HK-2 (cell line): ENCODE data around the gene IGFLR1.

ENCODE experiments used
- DNase-seq: peaks from one replicate; pipeline ENCODE4 v3.0.0-alpha.2; 2018; ENCODE audit not compliant: unreplicated experiment

IGFLR1 gene

GRCh38 chr19:35723671-35724070 lies 18.6 kb downstream of the IGFLR1 start:
- DNase-seq, result no peak

DNA sequence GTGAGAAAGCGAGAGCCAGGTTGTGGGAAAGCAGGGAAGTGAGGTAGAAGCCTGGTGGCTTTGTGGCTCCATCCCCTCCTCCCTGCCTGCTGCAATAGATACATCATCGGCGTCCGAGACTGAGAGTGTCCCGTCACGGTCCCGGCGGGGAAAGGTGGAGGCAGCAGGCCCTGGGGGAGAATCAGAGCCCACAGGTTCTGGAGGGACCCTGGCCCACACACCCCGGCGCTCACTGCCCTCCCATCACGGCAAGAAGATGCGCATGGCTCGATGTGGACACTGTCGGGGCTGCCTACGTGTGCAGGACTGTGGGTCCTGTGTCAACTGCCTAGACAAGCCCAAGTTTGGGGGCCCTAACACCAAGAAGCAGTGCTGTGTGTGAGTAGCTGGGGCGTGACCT lies 19.4 kb downstream of the IGFLR1 start:
- no peak for DNase-seq

DNA sequence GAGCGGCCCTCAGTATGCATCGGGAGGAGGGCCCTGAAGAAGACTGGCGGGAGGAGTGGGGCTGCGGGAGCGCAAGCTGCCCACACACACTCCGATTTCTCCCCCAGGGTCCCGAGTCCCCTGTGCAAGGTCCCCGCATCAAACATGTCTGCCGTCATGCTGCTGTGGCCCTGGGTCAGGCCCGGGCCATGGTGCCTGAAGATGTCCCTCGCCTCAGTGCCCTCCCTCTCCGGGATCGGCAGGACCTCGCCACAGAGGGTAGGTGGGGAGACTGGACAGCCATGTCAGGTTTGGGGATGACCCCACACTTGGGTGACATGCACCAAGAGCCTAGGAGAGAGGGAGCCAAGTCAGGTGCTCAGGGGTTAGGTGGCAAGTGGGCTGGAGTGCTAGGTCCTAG lies 19.8 kb downstream of the IGFLR1 start:
- no peak for DNase-seq

- no peak for DNase-seq
These were observed 20.9 kb downstream of the IGFLR1 start for GRCh38 chr19:35721374-35721773.

- DNase-seq, result no peak
These were observed 21.6 kb downstream of the IGFLR1 start for GRCh38 chr19:35720648-35721047.

DNA sequence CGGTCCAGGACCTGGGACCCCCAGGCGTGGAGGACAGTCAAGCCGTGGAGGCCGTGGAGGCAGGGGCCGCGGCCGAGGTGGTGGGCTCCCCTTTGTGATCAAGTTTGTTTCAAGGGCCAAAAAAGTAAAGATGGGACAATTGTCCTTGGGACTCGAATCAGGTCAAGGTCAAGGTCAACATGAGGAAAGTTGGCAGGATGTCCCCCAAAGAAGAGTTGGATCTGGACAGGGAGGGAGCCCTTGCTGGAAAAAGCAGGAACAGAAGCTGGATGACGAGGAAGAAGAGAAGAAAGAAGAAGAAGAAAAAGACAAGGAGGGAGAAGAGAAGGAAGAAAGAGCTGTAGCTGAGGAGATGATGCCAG lies 22.1 kb downstream of the IGFLR1 start:
- no peak for DNase-seq

GRCh38 chr19:35719402-35720162 lies 22.7 kb downstream of the IGFLR1 start:
- DNase-seq, result no peak

- peak; percentile 43 for DNase-seq
These were observed 23.8 kb downstream of the IGFLR1 start for GRCh38 chr19:35718345-35719041.

DNA sequence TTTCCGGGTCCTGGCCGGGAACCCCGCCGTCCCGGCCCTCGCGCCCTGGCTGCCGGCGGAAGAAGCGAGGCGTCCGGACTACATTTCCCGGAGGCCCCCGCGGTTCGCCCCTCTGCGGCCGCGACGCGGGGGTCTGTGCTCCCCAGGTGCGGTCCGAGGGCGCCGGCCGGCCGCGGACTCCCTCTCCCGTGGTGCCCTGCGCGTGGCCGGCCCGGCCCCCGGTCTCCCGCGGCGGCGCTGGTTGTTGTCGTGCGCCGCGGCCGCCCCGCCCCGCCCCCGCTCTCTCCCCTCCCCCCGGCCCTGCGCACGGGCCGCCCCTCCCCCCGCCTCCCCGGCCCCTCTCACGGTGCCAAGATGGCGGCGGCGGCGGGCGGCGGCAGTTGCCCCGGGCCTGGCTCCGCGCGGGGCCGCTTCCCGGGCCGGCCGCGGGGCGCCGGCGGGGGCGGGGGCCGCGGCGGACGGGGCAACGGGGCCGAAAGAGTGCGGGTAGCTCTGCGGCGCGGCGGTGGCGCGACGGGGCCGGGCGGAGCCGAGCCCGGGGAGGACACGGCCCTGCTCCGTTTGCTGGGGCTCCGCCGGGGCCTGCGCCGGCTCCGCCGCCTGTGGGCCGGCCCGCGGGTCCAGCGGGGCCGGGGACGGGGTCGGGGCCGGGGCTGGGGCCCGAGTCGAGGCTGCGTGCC lies 24.4 kb downstream of the IGFLR1 start, which contains the start of gene KMT2B:
Gene KMT2B, plus strand, starts transcription at position 339 of the 680 bp plus-strand sequence. Its CDS starts 16 bp downstream, at position 355.
- peak; percentile 96 for DNase-seq

DNA sequence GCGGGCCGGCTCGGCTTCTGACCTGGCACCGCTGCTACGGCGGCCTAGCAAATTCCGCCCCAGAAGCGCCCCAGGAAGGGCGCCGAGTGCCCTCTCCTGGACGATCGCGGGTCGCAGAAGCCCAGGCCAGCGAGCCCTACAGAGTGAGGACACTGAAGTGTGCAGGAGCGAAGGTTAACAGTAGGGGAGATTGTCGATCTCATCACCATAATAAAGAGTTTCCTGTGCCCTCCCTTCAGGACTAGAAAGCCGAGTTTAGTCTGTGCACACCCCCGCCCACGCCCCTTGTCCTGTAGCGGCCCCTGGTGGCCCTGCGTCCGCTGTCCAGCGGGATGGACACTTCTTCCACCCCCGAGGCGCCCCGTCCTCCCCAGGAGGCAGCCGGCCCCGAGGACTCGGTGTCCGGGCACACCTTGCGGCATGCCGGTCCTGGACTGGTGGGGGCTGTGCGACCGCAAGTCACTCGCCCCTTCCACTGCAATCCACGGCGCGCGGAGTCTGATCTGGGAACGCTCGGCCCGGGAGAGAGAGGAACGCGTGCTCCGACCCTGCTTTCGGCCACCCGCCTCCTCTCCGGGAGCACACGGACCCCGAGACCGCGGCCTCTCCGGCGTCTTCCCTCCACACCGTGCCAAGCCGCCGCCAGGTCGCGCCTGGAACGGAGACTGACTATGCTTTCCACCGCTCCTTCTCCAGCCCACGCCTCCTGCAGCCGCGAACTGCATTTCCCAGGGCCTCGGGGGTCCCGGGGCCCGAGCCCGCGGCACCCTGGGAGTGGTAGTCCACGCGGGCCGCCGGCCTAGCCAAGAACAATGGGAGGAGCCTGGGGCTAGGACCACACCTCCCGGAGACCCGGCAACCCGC lies 25.2 kb downstream of the IGFLR1 start:
- peak; percentile 87 for DNase-seq

- no peak for DNase-seq
These were observed 26.1 kb downstream of the IGFLR1 start for GRCh38 chr19:35715981-35716800.

GRCh38 chr19:35715355-35715809 lies 26.9 kb downstream of the IGFLR1 start:
- DNase-seq, result no peak

DNA sequence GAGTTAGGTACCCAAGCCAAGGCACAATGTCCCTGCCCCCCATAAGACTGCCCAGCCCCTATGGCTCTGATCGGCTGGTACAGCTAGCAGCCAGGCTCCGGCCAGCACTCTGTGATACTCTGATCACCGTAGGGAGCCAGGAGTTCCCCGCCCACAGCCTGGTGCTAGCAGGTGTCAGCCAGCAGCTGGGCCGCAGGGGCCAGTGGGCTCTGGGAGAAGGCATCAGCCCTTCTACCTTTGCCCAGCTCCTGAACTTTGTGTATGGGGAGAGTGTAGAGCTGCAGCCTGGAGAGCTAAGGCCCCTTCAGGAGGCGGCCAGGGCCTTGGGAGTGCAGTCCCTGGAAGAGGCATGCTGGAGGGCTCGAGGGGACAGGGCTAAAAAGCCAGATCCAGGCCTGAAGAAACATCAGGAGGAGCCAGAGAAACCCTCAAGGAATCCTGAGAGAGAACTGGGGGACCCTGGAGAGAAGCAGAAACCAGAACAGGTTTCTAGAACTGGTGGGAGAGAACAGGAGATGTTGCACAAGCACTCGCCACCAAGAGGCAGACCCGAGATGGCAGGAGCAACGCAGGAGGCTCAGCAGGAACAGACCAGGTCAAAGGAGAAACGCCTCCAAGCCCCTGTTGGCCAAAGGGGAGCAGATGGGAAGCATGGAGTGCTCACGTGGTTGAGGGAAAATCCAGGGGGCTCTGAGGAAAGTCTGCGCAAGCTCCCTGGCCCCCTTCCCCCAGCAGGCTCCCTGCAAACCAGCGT lies 27.5 kb downstream of the IGFLR1 start:
- DNase-seq, result no peak

DNA sequence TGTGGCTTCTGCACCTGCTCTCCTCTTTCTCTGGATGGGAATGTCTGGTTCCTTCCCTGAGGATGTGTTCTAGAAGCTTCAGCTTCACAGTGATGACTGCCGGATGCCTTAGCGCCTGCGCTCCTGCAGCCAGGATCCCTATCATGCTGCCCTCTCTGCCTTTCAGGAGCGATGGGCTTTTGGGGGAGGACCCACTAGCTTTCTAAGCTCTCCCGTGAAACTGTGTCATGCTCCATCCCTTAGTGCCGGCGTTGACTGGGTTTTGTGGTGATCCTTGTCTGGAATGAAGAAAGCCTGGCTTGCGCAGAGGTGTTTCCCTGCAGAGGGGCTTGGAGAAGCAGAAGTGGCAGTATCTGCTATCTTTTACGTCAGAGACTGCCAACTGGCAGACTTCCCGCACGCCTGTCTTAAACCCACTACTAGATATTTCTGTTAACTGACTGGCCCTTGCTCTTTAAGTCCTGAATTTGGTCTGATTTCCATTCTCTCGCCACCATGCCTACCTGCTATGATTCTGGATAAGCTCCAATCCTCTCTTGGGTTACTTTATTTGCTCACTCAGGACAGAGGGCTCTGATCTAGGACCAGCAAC lies 28.3 kb downstream of the IGFLR1 start:
- DNase-seq, result no peak

DNA sequence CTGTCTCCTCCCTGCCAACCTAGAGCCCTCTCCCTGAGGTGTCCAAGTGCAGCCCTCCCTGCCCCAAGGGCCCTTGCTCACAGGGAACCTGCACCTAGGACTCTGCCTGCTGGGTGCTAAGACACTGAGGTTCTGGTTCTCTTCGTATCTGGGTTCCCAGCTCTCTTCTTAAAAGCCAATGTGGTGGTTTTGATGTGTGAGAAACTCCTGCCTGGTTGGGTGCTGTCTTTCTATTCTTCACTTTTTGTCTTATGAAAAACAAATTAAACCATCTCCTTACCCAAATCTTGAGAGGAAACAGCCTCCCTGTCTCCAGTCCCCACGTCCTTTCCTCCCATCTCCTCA lies 28.8 kb downstream of the IGFLR1 start:
- DNase-seq, result no peak

DNA sequence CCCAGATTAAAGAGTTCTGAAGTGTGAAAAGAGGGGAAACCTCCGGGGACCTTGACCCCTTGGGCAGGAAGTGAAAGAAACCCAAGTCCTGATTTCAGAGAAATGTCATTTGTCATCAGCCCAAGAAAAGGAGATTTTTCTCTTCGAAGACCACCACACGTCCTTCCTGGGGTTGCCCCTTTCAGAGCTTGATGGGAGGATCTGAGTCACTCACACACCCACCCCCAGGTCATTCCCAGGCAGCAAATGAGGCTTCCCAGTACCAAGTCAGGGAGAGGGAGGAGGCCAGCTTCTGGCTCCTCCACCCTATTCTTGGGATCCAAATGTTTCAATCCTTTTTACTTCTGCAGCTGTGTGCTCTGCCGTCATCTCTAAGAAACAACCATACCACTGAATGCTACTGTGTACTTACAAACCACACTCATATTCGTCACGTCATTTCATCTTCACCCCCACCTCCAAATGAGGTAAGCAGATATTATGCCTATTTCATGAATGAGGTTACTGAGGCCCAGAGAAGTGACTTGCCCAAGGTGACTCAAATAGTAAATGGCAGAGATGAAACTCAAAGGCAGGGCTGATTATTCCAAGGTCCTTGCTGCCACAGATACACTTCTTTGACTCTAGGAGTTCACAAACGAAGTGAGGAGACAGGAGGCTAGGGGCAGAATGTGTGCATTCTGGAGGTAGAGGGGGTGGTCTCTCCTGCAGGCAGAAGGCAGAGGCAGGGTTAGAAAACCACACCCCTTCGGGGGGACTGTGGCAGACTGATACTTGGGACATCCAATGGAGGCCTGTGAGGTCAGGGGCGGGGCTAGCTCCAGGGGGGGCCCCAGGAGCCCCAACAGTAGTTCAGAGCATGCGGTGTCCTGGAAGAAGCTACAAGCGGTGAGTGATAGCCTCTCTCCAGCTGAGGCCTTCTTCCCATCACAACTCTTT lies 29.4 kb downstream of the IGFLR1 start:
- no peak for DNase-seq

DNA sequence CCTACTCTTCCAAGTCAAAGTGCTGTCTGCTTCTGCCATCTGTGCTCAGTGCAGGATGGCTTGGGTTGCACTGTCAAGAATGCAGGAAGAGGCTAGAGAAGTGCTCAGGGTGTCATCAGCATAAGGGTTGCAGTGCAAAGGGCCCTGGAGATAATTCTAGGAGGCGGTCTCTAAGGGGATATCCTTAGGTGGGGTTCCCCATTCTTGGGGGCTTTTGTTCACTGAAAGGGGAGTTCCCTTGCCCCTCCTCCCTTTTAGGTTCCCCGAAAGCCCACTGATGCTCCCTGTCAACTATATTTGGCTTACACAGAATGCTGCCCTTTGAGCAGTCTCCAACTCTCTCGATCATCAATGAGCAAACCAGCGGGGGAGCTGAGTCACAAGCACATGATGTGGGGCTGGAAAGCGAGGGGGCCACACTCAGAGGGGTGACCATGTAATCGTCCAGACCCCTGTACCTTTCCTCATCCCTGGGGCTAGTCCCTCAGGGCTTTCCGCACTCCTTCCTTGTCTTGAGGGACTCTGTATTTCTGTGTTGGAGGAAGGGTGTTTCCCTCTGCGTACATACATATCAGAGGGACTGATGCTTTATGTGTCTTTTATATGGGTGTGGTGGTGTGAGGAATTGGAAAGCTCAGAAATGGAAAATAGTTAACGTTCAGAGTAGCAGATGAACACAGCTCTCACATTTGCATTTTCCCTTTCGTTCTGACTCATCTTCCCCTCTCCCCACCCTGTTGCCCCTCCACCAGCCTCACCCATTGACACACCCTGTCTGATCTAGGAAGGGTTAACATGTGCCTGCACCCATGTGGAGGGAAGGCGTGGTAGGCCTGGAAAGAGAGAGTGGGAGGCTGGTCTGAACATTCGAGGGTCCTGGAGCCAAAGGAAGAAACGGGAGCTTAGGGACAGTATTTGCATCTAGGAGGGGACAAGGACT lies 31.2 kb downstream of the IGFLR1 start:
- DNase-seq, result no peak

DNA sequence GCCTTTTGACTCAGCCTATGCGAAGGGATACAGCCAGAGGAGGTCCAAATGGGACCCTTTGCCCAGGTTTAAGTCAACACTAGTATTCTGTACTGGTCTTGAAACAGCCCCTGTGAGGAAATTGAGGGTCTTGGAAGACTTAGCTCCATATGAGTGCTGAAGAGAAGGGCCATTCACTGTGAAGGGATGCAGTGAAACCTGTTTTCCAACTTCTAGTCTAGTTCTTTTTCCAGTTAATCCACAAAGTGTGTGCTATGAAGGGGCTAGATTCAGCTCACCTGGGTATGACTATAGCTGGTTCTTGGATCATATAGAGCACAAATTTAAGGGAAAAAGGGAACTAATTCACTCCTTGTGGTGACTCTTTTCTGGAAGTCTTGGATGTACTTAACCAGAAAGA lies 33.9 kb downstream of the IGFLR1 start:
- no peak for DNase-seq
